Occipital lobe (tissue), 2 donors: Measurements from ENCODE around the gene FGFBP2. TPM values are rescaled to one million over a fixed set of nuclear protein-coding genes. Genes with fewer than 3 reads are reported as not detected.

Experiments
- DNase-seq: peaks from one replicate; lab custom pipeline; 2025; lab: John Stamatoyannopoulos, UW
- total RNA-seq: library from RNA; depleted of rRNA; stranded (reverse); fragments of >200 nt; gene quantifications from one replicate; pipeline ENCODE4 v1.2.3, GENCODE V29; 2014

The FGFBP2 gene
- total RNA-seq: not detected

DNA sequence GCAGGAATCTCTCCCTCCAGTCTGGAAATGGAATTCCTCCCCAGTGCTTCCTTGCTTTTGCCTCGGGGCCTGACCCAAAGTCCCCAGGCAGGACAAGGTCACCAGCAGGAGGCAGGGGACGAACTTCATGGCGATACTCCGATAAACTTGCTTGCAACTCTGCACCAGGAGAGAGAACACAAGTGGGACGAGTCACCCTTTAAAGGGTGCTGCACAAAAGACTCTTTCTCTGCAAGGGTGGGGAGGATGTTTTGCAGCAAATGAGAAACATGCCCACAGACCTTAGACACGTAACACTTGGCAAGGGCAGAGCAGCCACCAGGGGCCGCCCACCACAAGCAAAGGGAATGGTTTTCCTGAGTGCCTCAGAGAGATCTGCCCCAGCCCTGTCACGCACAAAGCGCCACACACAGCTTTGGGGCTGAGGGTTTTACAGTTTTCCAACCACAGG is at the start of gene FGFBP2:
Gene FGFBP2 (minus strand): TSS at position 175 of the 451 bp plus-strand sequence. CDS start 46 bp downstream, at position 129.
- no peak for DNase-seq

DNA sequence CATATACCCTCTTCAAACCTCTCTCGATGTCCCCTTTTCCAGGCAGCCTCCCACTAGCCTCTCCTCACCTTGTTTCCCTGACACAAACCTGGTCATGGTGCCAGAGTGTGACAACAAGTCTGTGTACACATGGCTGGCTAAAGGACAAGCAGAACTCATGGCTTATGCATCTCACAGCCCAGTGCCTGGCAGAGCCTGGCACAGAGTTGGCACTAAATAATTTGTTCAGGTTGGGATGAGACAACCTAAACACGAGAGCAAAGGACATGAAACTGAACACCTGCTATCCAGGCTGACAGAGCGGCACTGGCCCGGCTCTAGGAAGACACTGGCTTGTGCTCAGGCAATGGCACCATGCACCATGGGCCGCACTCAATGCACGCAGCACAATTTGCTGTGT is 48.2 kb upstream of the FGFBP2 start:
- DNase-seq: no peak

GRCh38 chr4:16009153-16009552 is 46.2 kb upstream of the FGFBP2 start:
- no peak for DNase-seq

- no peak for DNase-seq
Observed at GRCh38 chr4:16007471-16008095, 44.6 kb upstream of the FGFBP2 start.

- DNase-seq: no peak
Observed at GRCh38 chr4:16006771-16007446, 43.9 kb upstream of the FGFBP2 start.

DNA sequence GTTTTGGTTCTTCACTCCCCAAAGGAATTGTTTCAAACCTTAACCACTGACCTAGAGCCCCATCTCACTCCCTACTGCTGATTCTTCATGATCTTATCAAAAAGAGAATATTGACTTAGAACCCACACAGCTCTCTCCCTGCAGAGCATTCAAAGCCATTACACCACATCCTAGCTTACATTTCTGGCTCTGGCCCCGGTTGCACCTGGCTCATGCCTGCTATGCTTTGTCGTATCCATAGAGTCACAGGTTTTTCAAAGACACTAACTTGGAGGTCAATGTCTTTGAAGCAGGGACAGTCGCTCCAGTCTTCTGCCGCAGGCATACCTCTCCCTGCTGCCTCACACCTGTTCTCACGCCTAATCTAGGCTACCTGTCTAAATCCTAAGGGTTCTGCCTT is 42.7 kb upstream of the FGFBP2 start:
- DNase-seq: no peak

DNA sequence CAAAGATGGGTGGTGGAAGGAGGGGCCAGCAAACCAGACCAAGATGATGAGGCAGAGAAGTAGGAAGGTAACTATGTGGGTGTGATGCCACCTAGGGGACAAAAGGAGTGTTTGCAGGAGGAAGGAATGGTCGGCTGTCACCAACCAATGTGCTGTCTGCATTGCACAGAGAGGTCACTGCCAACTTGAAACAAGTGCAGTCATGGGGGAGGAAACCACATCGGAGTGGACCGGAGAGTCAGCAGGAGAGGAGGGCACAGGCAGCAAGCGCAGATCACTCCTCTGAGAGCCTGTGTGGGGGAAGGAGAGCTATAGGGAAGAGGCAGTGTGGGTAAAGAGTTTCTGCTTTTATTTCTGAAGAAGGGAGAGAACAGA is 38.5 kb upstream of the FGFBP2 start:
- DNase-seq: peak; percentile 36

DNA sequence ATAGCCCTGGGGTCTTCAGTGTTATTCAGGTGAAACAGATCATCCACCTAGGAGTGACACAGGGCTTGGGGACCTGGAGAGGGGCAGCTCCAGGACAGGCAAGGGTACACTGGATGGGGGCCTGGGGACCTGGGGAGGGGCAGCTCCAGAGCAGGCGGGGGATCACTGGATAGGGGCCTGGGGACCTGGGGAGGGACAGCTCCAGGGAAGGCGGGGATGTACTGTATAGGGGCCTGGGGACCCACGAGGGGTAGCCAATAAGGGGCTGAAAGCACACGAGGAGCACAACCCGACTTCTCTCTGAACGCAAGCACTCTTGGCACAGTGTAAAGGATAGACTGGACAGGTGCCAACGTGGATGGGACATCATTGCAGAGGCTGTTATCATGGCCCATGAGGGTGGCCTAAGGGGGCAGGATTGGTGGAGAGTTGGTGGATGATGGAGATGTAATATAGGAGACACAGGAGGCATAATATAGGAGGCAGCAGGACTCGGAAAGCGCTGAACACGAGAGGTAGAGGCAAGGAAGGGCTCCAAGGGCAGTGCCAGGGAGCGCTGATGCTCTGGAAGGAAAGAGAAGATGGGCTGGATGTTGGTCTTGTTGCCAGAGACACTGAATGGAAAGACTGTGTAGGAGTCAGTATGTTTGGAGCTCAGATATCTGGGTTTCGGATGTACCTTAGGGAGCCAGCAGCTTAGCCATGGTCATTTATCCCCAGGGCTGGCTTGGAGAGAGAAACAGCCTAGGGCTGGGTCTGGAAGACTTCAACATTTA is 37.9 kb upstream of the FGFBP2 start:
- no peak for DNase-seq

- DNase-seq: no peak
Observed at GRCh38 chr4:15996773-15997172, 33.8 kb upstream of the FGFBP2 start.

- DNase-seq: no peak
Observed at GRCh38 chr4:15995826-15996225, 32.9 kb upstream of the FGFBP2 start.

DNA sequence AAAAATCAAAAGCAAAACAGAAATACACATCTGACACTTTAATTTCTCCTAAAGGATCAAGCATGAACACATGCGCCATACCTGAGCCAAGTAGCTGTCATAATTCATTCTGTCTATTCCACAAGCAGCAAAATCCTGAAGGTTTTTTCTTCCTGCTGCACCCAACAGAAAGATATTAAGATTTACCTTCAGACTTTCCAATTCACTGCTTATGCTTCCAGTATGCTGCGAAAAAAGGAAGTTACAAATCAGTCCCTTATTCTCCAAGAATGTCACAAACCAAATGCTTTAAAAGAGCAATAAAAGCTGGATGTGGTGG is 29.2 kb upstream of the FGFBP2 start:
- DNase-seq: no peak

DNA sequence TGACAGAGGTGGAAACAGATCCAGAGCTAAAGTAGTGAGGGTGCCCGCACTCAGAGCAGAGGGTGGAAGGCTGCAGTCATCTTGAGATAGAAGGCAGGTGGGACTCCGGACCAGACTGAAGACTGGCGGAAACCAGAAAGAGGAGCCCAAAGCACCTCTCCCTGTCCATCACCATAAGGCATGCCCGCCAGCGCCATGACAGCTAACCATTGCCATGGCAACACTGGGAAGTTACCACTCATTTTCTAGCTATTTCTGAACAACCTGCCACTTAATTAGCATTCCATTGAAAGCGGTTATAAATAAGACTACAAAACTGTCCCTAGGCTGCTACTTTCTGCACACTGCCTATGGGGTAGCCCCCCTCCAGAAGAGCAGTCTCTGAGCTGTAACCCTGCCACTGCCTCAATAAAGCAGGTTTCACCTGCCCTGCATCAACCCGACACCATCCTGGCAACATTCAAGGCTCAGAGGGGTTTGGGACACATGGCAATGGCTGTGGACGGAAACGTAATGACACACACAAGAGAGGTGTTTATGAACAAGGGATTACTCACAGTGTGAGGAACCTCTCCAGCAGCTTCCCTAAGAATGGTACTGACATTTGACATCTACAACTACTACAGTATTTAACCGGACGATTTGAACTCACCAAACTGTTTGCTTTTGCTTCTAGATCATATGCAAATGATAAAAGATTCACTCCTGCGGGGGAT is 27.8 kb upstream of the FGFBP2 start:
- DNase-seq: no peak

DNA sequence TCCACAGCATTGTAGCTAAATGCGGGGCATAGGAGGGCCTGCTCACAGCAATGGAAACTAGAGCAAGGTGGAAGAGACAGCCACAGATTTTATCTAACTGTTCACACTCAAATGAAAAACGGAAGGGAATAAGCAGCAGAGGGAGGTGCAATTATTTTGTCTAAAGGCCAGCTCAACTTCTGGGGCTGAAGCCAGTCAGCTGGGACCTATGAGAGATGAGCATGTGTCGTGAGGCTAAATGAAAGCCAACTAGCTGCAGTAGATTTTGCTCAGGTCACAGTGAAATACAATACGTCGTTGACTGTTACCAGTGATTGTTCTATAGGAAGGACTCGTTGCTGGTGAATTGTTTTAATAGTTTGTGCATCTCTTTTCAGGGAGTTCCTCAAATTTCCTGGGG is 26.4 kb upstream of the FGFBP2 start:
- no peak for DNase-seq

GRCh38 chr4:15988222-15988621 is 25.2 kb upstream of the FGFBP2 start:
- no peak for DNase-seq

DNA sequence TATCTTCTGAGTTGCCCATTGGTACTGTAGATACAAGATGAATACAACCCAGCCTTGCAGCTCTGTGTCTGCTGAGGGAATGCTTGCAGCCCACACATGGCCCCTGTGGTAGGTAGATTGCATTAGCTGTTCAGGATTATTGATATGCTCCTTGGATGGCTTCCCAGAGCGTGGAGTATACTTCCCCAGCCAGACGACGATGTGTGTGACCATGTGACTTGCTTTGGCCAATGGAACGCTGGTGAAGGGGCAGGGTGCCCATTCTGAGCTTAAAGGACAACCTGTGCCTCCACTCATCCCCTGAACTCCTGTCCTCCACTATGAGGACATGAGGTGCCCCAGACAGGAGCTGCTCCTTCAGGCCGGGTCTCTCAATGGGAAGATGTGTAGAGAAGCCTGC is 23.9 kb upstream of the FGFBP2 start:
- no peak for DNase-seq

- DNase-seq: no peak
Observed at GRCh38 chr4:15983610-15984009, 20.6 kb upstream of the FGFBP2 start.

- DNase-seq: no peak
Observed at GRCh38 chr4:15982842-15983524, 20.0 kb upstream of the FGFBP2 start.

DNA sequence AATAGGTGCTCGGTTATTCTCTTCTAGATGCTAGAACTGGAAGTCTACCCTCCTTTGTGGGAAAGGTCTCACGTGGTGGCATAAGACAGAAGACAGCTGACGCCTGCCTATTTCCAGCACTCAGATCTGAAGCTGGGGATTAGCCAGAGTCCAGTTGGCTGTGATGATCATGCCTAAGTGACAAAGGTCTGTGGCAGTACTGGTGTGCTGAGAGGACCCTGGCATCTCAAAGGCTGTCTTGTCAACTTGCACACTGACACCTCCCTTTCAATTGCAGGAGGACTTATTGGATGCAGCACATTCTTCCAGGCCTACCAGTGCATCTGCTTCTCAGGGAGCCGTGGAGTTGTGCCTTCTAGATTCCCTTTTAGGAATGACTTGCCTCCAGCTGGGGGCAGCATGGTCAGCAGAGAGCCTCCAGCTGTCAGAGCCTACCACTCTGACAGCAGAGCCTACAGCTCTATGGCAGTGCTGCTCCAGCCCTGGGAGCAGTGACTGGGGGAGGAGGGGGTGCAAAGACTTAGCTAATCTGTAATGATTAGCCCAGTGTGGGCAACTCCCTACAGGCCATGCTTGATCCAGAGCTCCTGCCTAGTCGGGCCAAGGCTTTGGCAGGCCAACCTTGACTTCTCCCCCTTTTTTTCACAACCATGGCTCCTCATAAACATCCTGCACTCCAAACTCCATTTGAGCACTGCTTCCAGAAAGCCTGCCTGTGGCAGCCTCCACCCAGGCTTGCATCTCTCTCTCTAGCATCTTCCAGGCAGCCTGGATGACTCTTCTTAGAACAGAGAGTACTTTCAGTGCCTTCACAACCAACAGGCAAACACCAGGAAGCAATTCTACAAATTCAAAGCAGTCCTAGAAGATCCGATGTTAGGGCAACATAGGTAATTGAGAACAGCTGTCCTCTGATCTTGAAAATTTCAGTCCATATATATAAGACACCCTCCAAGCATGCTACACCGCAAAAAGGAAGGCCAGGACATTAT is 13.8 kb upstream of the FGFBP2 start:
- DNase-seq: no peak

GRCh38 chr4:15971068-15971801 is 8.3 kb upstream of the FGFBP2 start:
- no peak for DNase-seq
